Mesenchymal stem cell (in vitro differentiated cells and primary cell): Measurements from ENCODE around the gene ZCCHC18.
A peak's percentile ranks its signal among the peaks of the same experiment; 100 is the strongest.

Experiments
- DNase-seq: peaks from one replicate; pipeline ENCODE4 v3.0.0-alpha.2; 2013
- H2AFZ ChIP-seq: one replicate; pipeline ENCODE4 v1.6.1; 2013; ENCODE audit warnings: low read depth, mild to moderate bottlenecking, control low read depth, inconsistent platforms, low read length, moderate library complexity
- H2AK5ac ChIP-seq: 2 replicates; pipeline ENCODE4 v1.6.1; 2013; ENCODE audit warnings: low read length, moderate library complexity, mild to moderate bottlenecking, inconsistent platforms; ENCODE audit not compliant: severe bottlenecking
- H2BK120ac ChIP-seq: one replicate; pipeline ENCODE4 v1.6.1; 2013; ENCODE audit warnings: low read depth, mild to moderate bottlenecking, inconsistent platforms, low read length, moderate library complexity
- H2BK12ac ChIP-seq, 2 experiments: one replicate each; pipeline ENCODE4 v1.6.1; 2013; ENCODE audit warnings: inconsistent platforms in 2 of 2, low read length in 2 of 2, mild to moderate bottlenecking in 2 of 2, moderate library complexity in 2 of 2, control low read depth in 1 of 2
- H2BK15ac ChIP-seq: one replicate; pipeline ENCODE4 v1.6.1; 2013; ENCODE audit warnings: mild to moderate bottlenecking, low read depth, inconsistent platforms; ENCODE audit not compliant: poor library complexity, severe bottlenecking
- H2BK5ac ChIP-seq: 2 replicates; pipeline ENCODE4 v1.6.1; 2013; ENCODE audit warnings: low read depth, mild to moderate bottlenecking, low read length, control low read depth, inconsistent platforms; ENCODE audit not compliant: poor library complexity, severe bottlenecking
- H3K14ac ChIP-seq, 2 experiments: one replicate each; pipeline ENCODE4 v1.6.1; 2013; ENCODE audit warnings: inconsistent platforms in 2 of 2, low read length in 2 of 2, control low read depth in 1 of 2, mild to moderate bottlenecking in 1 of 2, moderate library complexity in 1 of 2
- H3K18ac ChIP-seq, 2 experiments: one replicate each; pipeline ENCODE4 v1.6.1; 2013; ENCODE audit warnings: inconsistent platforms in 2 of 2, low read length in 2 of 2, control low read depth in 1 of 2, low read depth in 1 of 2, mild to moderate bottlenecking in 1 of 2
- H3K23ac ChIP-seq, 2 experiments: one replicate each; pipeline ENCODE4 v1.6.1; 2013; ENCODE audit warnings: inconsistent platforms in 2 of 2, low read length in 2 of 2, mild to moderate bottlenecking in 2 of 2, moderate library complexity in 2 of 2, control low read depth in 1 of 2
- H3K27ac ChIP-seq: 2 replicates; pipeline ENCODE4 v1.5.1; 2013; ENCODE audit warnings: mild to moderate bottlenecking, moderate library complexity, low read length, control low read depth, inconsistent platforms; ENCODE audit not compliant: poor library complexity, severe bottlenecking
- H3K27me3 ChIP-seq, 2 experiments: 2 replicates each; pipeline versions ENCODE4 v1.6.1 to v1.7.0; 2013; ENCODE audit warnings: low read length in 2 of 2, mild to moderate bottlenecking in 2 of 2, moderate library complexity in 2 of 2, control low read depth in 1 of 2, inconsistent platforms in 1 of 2; ENCODE audit not compliant: control insufficient read depth in 1 of 2, insufficient read depth in 1 of 2
- H3K36me3 ChIP-seq, 2 experiments: 2 replicates each; pipeline versions ENCODE4 v1.6.1 to v1.7.0; 2013; ENCODE audit warnings: low read length in 2 of 2, control low read depth in 1 of 2, inconsistent platforms in 1 of 2, low read depth in 1 of 2, mild to moderate bottlenecking in 1 of 2; ENCODE audit not compliant: insufficient read depth in 2 of 2, control insufficient read depth in 1 of 2
- H3K4ac ChIP-seq, 2 experiments: one replicate each; pipeline ENCODE4 v1.6.1; 2013; ENCODE audit warnings: inconsistent platforms in 2 of 2, low read length in 2 of 2, mild to moderate bottlenecking in 2 of 2, moderate library complexity in 2 of 2, control low read depth in 1 of 2, low read depth in 1 of 2
- H3K4me1 ChIP-seq: 2 replicates; pipeline ENCODE4 v1.6.1; 2013; ENCODE audit warnings: low read depth, low read length, control low read depth; ENCODE audit not compliant: control insufficient read depth, insufficient read depth
- H3K4me2 ChIP-seq: 2 replicates; pipeline ENCODE4 v1.6.1; 2013; ENCODE audit warnings: low read length, mild to moderate bottlenecking, inconsistent platforms; ENCODE audit not compliant: poor library complexity, severe bottlenecking
- H3K4me3 ChIP-seq, 2 experiments: 2 replicates each; pipeline versions ENCODE4 v1.5.1 to v1.7.0; 2013; ENCODE audit warnings: low read length in 2 of 2, mild to moderate bottlenecking in 2 of 2, control low read depth in 1 of 2, low read depth in 1 of 2; ENCODE audit not compliant: insufficient read depth in 1 of 2
- H3K79me1 ChIP-seq: replicated peaks from 2 replicates; pipeline ENCODE4 v1.6.1; 2013; ENCODE audit warnings: mild to moderate bottlenecking, control low read depth, low read length, inconsistent platforms; ENCODE audit not compliant: poor library complexity, severe bottlenecking
- H3K9ac ChIP-seq: 2 replicates; pipeline ENCODE4 v1.7.0; 2013; ENCODE audit warnings: mild to moderate bottlenecking, low read length, moderate library complexity
- H3K9me3 ChIP-seq: 2 replicates; pipeline ENCODE4 v1.7.0; 2013; ENCODE audit warnings: mild to moderate bottlenecking, low read length; ENCODE audit not compliant: control insufficient read depth
- H4K8ac ChIP-seq: one replicate; pipeline ENCODE4 v1.6.1; 2013; ENCODE audit warnings: inconsistent platforms, mild to moderate bottlenecking, low read length, moderate library complexity
- H4K91ac ChIP-seq: one replicate; pipeline ENCODE4 v1.6.1; 2013; ENCODE audit warnings: mild to moderate bottlenecking, low read length, inconsistent platforms
- WGBS: methylation state at CpG from one replicate; pipeline ENCODE4 v1.1.7; 2013; ENCODE audit warnings: mixed read lengths; 5-methylcytosine and 5-hydroxymethylcytosine counted together

The ZCCHC18 gene

GRCh38 chrX:104098151-104098808 is 14.0 kb upstream of the ZCCHC18 start:
- Histone ChIP-seq H3K9ac (no peak overlapping the region), H3K79me1 (no peaks in the 10 kb centered on the region), H3K36me3 (no peaks in the 10 kb centered on the region), H2BK12ac (no peak overlapping the region), H3K4me1 (no peaks in the 10 kb centered on the region), H2BK15ac (no peak overlapping the region), H3K27me3 (peaks cover 0 to 48% of the 10 kb centered on the region in 2 experiments), H4K91ac (no peak overlapping the region), H3K9me3 (no peaks in the 10 kb centered on the region), H2BK5ac (no peak overlapping the region), H2AK5ac (no peak overlapping the region), H3K27ac (no peak overlapping the region), H3K4me2 (no peak overlapping the region), H2BK120ac (no peak overlapping the region), H3K4me3 (no peak overlapping the region), H3K4ac (no peak overlapping the region), H3K14ac (no peak overlapping the region), H2AFZ (no peak overlapping the region), H3K18ac (no peak overlapping the region), H3K23ac (no peak overlapping the region), H4K8ac (no peak overlapping the region)
- WGBS = no CpG with 5 or more reads among the region's 4 CpGs
- peak; percentile 76 for DNase-seq

GRCh38 chrX:104098919-104099318 is 13.4 kb upstream of the ZCCHC18 start:
- H3K9ac ChIP-seq = no peak overlapping the region
- no peak overlapping the region for H4K8ac ChIP-seq
- H3K36me3 ChIP-seq = no peaks in the 10 kb centered on the region
- no peak overlapping the region for H2BK12ac ChIP-seq
- H3K9me3 ChIP-seq = no peaks in the 10 kb centered on the region
- no peak overlapping the region for H3K4me3 ChIP-seq
- H3K4me1 ChIP-seq = no peaks in the 10 kb centered on the region
- no peak overlapping the region for H3K23ac ChIP-seq
- no peak overlapping the region for H3K4ac ChIP-seq
- DNase-seq = peak; percentile 0
- H2BK15ac ChIP-seq = no peak overlapping the region
- H3K79me1 ChIP-seq = no peaks in the 10 kb centered on the region
- no peak overlapping the region for H3K27ac ChIP-seq
- no peak overlapping the region for H3K18ac ChIP-seq
- H3K14ac ChIP-seq = no peak overlapping the region
- H2AFZ ChIP-seq = no peak overlapping the region
- H2AK5ac ChIP-seq = no peak overlapping the region
- H3K27me3 ChIP-seq = peaks cover 0 to 47% of the 10 kb centered on the region in 2 experiments
- no peak overlapping the region for H4K91ac ChIP-seq
- H3K4me2 ChIP-seq = no peak overlapping the region
- no peak overlapping the region for H2BK5ac ChIP-seq
- no peak overlapping the region for H2BK120ac ChIP-seq

GRCh38 chrX:104104676-104105075 is 7.6 kb upstream of the ZCCHC18 start:
- H3K4me1 ChIP-seq = no peaks in the 10 kb centered on the region

GRCh38 chrX:104105330-104106262 is 6.7 kb upstream of the ZCCHC18 start:
- H2BK120ac ChIP-seq = no peak overlapping the region
- no peak overlapping the region for H3K4me3 ChIP-seq
- H3K27ac ChIP-seq = no peak overlapping the region
- no peak overlapping the region for H3K4ac ChIP-seq
- H3K4me2 ChIP-seq = no peak overlapping the region
- no peak overlapping the region for H3K18ac ChIP-seq
- H3K9ac ChIP-seq = no peak overlapping the region
- H3K23ac ChIP-seq = no peak overlapping the region
- peaks cover 0 to 65% of the 10 kb centered on the region in 2 experiments for H3K27me3 ChIP-seq
- H3K9me3 ChIP-seq = no peaks in the 10 kb centered on the region
- H2AK5ac ChIP-seq = no peak overlapping the region
- H2BK15ac ChIP-seq = no peak overlapping the region
- peaks cover 0 to 4% of the 10 kb centered on the region in 2 experiments for H3K36me3 ChIP-seq
- H2BK12ac ChIP-seq = no peak overlapping the region
- WGBS = 95% methylated on average over 4 of the region's 11 CpGs
- H4K8ac ChIP-seq = no peak overlapping the region
- no peaks in the 10 kb centered on the region for H3K79me1 ChIP-seq
- DNase-seq = no peak
- no peak overlapping the region for H2AFZ ChIP-seq
- H3K14ac ChIP-seq = no peak overlapping the region
- H2BK5ac ChIP-seq = no peak overlapping the region
- H4K91ac ChIP-seq = no peak overlapping the region
- H3K4me1 ChIP-seq = no peaks in the 10 kb centered on the region

More at GRCh38 chrX:104104676-104105075, 7.6 kb upstream of the ZCCHC18 start:
- Histone ChIP-seq H3K36me3 (peaks cover 0 to 4% of the 10 kb centered on the region in 2 experiments), H3K23ac (no peak overlapping the region), H4K91ac (no peak overlapping the region), H3K27me3 (peaks cover 0 to 60% of the 10 kb centered on the region in 2 experiments), H3K9me3 (no peaks in the 10 kb centered on the region), H3K4me3 (no peak overlapping the region), H3K27ac (no peak overlapping the region), H2BK12ac (no peak overlapping the region), H3K4ac (no peak overlapping the region), H3K79me1 (no peaks in the 10 kb centered on the region), H2AK5ac (no peak overlapping the region), H2BK120ac (no peak overlapping the region), H2AFZ (no peak overlapping the region), H2BK15ac (no peak overlapping the region), H3K9ac (no peak overlapping the region), H3K14ac (no peak overlapping the region), H2BK5ac (no peak overlapping the region), H3K18ac (no peak overlapping the region), H4K8ac (no peak overlapping the region), H3K4me2 (no peak overlapping the region)
- 88% methylated on average over 10 of the region's 10 CpGs for WGBS
- no peak for DNase-seq
